Hepatocyte (in vitro differentiated cells): Measurements from ENCODE around the gene OCEL1.

Experiments
- CTCF ChIP-seq: fragments of 200-600 bp; sonication (generic); IDR thresholded peaks from 2 replicates; pipeline ENCODE4 v1.5.1; 2016; ENCODE audit warnings: antibody characterized with exemption, mild to moderate bottlenecking; ENCODE audit not compliant: poor library complexity
- EZH2 ChIP-seq: fragments of 200-600 bp; sonication (generic); IDR thresholded peaks from 2 replicates; pipeline ENCODE4 v1.6.1; 2016; ENCODE audit warnings: antibody characterized with exemption, mild to moderate bottlenecking, borderline replicate concordance

- TF ChIP-seq CTCF (no peak), EZH2 (no peak)
These were observed 14.9 kb downstream of the OCEL1 start for GRCh38 chr19:17240826-17241399.
